ENCODE data around the gene DYSF.

Gene DYSF

DNA sequence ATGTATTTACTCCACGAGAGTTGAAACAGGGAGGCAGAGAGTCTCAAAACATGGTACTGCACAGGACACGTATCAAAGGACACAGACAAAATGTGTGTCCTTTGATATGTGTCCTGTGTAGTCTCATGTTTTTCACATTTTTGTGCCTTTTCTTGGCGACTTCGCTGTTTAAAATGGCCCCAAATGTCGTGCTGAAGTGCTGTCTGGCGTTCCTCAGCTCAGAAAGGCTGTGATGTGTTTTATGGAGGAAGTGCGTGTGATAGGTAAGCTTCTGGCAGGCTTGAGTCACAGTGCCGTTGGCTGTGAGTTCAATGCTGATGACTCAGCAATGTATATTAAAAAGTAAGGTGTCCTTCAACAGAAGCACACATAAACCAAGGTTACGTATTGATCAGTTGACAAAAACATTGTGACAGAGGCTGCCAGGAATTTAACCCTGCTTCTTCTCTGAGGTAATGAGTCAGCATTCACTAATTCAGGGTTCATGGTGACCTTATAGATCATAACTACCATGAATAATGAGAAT is 78.2 kb downstream of the DYSF start:
- no peak for FAIRE-seq

DNA sequence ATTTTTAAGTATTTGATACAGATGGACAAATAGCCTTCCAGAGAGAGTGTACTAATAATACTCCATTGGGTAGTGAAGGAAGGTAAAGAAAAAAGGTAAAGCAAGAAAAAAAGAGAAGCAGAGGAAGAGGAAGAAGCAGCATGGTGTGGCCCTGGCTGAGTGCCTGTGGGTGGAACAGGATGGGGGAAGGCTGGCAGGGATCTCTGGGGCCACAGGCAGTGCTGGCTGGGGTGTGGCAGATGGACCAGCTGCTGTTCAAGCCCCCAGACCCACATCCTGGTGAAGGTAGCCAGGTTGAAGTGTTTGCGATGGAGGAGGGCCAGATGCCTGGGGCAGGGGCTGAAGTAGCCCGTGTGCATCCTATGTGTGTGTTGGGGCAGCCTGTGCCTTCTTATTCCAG is 79.0 kb downstream of the DYSF start:
- FAIRE-seq, result no peak

DNA sequence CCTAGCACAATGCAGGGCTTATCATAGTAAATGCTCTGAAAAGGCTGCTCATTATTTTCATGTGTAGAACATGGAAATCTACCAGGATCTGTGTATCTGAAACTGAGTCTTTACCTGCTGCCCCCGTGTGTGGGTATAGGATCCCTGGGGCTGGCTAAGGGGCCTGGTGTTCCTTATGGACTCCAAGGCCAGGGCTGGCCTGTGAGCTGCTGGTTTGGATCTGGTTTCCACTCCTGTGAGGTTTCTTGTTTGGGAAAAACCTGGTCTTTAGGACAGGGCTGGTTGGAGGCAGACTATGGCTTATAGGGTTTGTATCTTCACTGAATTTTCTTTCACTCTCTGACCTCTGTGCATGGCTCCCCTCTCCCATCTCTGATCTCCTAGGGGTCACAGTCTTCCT is 80.8 kb downstream of the DYSF start:
- no peak for FAIRE-seq

DNA sequence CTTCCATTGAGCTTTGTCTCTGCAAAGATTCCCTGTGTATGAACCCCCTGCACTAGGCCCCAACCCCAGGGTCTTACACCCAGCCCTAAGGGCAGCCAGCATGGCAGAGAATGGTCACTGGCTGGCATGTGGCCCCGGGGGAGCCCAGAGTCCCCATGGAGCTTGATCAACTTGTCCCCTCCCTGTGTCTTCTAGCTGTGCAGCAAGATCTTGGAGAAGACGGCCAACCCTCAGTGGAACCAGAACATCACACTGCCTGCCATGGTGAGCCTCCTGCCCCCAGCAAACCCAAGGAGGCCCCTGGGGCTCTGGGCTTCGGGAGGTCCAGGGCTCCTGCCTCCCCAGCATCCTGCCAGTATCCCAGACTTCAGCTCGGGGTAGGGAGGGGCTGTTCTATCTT is 81.5 kb downstream of the DYSF start:
- no peak for FAIRE-seq

DNA sequence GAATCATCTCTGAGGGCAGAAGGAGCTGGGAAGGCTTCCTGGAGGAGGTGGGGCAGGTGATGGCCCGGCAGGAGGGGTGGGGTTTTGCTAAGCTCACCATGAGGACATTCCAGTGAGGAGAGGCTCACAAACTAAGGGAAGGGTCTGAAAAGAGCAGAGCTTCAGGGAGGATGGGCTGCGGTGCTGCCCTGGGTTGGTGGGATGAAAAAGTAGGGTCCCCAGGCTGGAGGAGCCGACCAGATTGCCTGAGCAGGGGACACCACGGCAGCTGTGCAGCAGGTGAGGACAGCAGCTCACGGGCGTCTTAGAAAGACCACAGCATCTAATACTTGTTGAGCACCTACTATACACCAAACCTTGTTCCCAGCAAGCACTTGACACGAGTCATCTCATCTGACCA is 82.2 kb downstream of the DYSF start:
- FAIRE-seq, result no peak

DNA sequence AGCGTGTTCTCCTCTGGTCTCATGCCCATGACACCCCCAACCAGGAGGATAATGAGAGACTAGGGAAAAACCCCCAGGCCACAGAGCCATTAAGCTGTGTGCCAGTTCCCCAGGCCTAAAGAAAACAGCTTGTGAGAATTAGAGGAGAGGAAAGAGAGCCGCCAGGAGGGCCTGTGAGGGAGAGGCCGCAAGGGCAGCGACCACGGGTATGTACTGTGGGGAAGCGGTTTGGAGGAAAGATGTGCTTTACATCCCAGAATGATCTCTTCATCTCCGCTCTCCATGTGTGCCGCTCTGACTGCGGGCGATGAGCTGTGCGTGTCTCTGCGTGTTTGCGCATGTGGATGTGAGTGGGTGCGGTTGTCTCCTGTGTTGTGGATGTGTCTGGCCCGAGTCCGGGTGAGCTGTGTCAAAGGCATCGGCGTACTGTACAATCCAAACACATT is 82.9 kb downstream of the DYSF start:
- no peak for FAIRE-seq

DNA sequence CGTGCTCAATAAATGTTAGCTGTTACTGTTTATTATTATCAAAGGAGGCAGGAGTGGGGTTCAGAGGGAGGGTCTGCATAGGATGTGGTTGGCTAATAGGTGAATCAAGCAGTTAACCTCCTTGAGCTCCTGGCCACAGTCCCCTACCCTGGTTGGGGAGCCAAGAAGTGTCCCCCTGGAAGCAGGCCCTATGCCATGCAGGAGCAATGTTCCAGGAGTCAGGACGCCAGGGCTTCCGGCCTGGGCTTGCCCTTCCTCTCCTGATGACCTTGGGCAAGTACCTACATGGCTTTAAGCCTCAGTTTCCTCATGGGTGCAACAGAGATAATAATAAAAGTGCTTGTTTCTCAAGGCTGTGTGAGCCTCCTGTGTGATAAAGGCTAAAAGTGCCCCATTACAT is 84.9 kb downstream of the DYSF start:
- FAIRE-seq, result no peak

DNA sequence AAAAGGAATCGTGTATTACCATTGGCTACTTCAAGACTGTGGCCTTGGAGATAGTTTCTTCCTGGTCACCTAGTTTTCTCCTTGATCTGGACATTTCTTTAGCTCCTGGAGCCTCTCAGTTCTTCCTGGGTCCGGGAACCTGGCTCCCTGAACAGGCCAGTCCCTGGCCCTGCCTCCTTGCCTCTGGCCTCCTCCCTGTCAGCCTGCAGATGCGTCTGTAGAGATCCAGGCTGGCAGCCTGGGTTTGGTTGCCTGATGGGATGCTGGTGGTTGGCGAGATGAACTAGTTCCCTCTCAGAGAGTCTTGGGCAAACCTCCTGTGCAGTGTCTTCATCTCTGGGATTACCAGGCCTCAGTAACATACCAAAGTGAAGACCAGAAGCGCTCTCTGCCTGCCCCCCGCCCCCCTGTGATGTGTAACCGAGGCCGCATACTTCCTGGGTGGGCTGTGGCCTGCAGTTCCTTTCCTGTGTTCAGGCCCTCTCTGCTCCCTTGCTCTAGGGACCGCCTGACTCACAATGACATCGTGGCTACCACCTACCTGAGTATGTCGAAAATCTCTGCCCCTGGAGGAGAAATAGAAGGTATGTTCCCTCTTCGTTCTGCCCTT is 85.4 kb downstream of the DYSF start:
- FAIRE-seq, result no peak

DNA sequence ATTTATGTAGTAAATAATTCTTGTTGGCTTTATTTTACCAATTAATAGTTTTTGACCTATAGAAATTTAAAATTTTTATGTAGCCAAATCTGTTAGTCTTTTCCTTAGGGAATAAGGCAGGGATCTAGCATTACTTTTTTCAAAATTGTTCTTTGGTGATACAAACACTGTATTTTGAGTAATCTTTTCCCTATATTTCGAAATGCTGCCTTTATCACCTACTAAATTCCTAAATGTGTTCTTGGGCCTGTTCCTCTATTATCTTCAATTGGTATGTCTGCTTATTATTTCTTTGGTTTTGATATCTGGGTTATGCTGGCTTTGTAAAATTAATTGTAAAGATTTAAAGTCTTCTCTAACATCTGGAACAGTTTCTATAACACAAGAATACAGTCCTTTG is 87.5 kb downstream of the DYSF start:
- FAIRE-seq, result no peak

DNA sequence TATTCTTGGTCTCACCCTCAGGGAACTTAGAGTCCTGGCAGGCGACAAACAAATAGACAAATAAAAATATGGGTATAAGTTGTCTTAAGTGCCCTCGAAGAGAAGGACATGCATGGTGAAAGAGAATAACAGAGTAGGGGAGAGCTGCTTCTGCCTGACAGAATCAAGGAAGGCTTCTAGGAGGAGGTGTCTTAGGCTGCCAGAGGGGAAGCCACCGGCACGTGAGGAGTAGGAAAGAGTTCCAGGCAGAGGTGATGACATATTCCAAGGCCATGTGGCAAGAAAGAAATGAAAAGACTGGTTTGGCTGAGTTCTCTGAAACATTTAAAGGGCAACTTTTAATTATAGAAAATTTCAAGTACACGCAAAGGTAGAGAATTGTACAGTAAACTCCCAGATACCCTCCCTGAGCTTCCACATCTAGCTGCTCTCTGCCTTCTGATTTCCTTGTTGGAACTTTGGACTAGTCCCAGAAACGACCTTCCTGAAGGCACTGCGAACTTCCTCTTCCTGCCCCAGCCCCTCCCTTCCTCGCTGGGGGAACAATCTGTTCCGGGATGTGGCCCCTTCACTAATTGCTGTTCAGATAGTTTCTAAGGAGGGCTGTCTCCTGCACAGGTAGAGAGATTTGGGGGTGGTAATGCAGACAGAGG is 91.7 kb downstream of the DYSF start:
- no peak for FAIRE-seq

DNA sequence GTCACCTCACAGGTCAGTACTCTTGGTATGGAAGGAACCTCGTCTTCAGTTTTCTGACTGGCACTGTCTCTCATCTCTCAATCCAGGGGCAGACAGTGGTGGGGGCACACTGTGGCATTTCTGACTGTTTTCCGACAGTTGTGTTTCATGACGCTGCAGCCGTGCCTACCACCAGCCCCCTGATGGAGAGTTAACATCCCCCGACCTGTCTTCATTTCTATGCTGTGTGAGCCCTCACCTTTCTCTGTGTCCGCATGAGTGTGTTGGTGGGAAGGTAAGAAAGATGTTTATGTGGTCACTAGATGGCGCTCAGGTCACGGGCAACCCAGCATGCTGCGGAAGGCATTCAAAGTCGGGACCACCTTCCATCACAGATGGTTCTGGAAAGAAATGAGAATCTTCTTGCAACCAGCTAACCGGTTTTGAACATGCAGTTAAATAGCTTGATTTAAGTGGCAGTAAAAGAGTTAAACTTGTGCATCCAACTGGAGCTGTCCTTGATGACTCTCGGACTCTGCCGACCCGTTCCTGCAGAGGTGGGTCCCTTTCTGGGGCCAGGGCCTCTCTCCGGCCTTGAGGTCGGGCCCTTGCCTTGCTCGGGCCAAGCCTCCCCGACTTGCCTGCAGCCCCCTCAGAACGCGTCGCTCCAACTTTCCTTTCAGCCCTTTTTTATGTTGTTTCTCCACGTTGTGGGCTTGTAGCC is 92.4 kb downstream of the DYSF start:
- no peak for FAIRE-seq

DNA sequence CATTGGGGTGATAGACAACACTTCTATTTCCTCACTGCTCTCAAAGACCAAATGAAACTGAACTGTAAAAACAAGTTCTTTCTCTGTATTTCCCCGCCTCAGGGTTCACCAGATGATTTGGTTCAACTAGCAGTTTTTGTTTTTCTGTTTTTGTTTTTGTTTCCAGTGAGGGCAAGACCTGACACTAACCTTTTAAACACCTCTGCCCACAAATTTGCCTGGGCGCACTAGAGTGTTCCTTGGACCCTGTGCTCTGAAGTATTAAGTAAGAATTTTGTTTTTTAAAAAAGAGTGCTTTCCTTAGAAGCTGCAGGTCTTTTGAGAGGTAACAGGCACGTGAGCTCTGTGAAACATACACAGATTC is 92.9 kb downstream of the DYSF start:
- FAIRE-seq, result no peak

DNA sequence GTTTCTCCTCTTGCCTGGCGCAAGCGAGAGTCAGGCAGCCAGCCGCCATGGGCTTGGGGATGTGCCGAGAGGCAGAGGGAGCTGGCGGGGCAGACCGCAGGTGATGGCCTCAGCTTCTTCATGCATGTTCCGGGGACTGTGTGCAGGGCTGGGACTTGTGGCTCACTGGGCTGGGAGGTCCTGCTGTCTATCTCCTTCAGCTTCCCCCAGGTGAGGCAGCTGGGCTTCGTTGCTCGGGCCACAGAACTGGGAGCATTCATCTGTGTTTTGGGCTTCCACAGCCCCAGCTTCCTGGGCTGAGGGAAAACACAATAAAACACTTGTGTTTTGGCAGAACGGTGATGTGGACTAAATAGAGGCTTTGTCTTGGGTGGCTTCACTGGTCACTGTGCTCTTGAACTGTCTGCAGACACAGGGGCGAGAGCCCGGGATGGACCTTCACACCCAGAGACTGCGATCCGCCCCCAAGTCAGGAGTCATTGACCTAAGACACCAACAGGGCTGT is 93.5 kb downstream of the DYSF start:
- FAIRE-seq, result no peak

DNA sequence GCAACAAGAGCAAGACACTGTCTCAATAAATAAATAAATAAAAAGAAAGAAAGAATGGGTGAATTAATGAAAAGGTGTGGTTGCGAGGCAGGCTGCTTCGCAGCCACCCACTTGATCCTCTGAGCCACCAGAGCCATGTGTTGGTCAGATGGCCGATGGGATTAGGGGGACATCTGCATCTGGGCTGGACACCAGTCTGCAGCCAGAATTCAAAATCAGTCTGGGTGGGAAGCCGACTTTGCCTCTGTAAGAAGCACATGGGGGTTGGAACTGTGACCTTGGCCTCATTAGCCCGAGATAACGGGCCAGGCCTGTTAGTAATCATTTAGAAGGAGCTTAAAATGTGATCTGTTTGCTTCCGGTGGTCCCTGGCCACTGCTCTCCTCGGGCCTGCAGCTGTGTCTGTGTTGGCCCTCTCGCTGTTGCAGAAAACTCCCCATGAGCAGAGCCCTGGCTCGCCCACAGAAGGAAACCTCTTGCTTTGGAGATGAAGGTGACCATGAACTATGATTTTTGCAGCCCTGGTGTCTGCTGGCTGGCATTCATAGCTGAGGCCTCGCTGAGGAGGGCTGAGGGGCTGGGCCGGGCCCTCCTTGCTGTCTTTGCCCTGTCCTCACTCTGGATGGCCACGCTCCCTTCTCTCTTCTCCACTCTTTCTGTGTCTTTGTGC is 94.4 kb downstream of the DYSF start:
- FAIRE-seq, result no peak

DNA sequence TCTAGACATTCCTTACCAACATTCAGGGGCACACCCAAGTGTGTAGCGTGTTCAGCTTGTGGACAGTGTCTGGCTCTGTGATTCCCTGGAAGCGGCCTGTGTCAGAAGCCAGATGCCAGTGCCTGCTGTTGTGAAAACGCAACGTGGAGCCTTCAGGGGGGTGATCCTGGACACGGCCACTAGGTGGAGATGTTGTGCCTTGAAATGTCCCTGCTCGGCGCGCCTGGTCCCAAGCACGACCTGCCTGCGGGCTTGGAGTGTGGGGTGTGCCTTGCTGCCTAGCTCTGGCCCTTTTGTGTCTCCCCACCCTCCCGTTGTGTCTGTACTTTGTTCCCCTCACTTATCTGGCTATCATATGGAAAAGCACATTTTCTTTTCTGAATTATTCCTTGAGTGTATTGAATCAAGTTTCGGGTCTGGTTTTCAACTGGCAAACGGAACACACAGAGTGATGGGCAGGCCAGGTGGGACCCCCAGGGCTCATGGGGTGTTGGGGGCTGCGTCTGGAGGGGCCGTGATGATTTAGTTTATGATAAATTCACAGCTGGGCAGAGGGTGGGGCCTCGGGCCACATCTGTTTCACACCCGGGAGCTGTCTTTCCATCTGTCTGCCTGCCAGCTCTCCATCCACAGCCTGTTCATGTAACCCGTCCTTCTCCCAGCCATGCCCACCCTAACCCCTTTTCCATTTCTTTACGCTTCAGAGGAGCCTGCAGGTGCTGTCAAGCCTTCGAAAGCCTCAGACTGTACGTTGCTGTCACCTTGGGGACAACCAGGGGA is 95.5 kb downstream of the DYSF start:
- no peak for FAIRE-seq

DNA sequence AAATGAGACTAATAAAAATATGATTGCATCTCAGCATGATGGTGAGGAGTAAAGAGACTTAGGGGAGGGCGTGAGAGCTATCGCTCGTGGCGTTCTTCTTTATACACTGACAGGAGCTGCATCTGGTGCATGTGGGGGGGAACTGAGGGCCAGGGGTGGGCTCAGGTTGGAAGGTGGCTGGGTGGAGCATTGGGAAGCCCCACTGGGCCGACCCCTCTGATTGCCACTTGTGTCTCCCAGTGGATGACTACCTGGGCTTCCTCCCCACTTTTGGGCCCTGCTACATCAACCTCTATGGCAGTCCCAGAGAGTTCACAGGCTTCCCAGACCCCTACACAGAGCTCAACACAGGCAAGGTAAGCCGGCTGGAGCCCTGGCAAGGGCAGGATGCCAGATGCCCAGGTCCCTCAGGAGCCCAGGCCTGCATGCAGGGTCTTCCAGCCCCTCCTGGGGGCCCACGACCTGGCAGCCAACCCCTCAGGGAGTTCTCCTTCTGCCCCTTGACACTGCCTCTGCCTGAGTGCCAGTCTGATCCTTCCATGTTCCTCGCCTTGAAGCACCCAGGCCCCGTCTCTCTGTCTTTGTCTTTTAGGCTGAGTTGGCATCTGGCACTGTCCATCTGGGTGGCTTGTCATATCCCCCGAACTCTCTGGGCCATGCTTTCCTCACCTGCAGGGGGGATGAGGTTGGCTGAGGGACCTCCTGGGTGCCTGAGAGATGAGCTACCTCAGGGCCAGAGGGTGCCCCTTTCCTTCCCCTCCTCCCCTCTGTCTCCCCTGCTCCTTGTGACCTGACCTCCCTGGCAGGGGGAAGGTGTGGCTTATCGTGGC is 97.7 kb downstream of the DYSF start:
- FAIRE-seq, result no peak

DNA sequence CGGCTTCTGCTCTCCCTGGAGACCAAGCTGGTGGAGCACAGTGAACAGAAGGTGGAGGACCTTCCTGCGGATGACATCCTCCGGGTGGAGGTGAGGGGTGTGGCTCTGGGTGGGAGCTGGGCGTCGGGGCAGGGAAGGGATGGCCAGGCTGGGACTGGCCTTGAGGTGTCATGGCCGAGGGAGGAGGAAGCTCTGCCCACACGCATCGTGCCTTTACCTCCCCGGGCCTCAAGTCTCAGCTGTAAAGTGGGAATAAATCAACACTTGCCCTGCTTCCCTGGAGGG is 98.2 kb downstream of the DYSF start:
- FAIRE-seq, result no peak

DNA sequence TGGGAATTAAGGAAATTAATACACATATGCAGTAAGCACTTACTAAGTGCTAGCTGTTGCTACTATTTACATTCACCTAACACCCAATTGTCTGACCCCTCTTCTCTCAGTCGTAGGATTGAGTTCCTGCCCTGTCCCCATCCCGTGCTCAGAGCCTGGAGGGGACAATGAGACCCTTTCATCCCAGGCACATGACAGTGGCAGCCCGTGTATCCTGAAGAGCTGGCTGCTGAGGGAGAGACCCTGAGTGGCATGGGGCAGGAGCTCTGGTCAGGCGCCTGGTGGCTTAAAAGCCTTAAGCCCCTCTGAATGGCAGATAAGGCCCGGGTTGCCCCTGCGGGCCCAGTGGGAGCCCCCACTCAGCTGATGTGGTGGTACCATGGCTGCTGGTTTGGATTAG is 99.0 kb downstream of the DYSF start:
- no peak for FAIRE-seq

DNA sequence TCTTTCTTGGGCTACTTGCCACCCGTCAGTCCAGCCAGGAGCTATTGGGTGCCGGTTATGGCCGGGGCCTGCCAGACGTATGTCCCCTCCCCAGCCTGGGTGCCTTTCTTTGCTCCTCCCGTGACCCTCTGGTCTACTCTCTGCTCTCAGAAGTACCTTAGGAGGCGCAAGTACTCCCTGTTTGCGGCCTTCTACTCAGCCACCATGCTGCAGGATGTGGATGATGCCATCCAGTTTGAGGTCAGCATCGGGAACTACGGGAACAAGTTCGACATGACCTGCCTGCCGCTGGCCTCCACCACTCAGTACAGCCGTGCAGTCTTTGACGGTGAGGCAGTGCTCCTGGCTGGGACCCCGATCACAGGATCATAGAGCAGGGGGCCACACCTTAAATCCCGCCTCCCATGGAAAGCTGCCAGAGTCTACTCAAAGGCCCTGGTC is 99.5 kb downstream of the DYSF start:
- no peak for FAIRE-seq

DNA sequence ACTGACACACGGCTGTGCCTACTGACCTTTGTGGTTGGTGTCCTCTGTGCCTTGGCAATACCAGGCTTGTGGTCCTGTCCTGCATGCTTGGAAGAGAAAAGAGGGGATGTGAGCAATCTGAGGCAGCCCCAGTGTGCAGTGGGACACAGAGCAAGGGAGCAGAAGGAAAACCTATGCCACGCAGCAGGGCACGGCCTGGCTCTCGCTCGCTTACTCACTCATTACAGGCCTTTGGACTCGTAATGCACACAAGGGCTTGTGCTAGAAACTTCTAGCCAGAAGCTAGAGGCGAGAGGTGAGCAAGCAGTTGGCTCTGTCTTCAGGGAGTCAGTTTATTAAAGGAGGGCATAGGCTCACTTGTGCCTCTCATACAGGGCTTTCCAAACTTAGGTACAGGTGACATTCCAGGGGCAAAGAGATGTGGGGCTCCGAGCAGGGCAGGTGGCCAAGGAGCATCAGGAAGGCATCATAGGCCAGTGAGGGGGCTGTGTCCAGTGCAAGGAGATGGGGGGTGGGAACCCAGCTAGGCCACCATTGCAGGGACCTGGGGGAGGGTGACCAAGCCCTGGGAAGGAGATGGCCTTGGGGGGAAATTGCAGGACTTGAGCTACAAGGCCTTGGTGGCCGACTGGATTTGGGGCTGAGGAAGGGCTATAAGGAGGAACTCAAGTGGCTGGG is 100.8 kb downstream of the DYSF start:
- no peak for FAIRE-seq

DNA sequence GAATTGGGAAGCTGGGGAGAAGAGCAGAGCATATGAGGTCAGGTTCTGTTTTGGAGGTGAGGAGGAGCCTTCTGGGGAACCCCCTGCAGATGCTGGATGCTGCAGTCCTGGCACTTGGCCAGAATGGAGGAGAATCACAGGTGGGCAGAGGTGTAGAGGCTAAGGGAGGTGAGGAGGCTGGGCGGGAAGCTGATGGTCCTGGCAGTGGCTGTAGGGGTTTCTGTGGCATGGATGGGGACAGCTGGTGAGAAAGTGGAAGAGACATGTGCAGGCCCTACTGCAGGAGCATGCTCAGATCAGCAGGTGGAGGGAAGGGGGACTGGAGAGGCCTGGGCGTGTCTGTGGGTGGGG is 101.3 kb downstream of the DYSF start:
- FAIRE-seq, result no peak
